ENCODE data around the gene PNKD.

DNA sequence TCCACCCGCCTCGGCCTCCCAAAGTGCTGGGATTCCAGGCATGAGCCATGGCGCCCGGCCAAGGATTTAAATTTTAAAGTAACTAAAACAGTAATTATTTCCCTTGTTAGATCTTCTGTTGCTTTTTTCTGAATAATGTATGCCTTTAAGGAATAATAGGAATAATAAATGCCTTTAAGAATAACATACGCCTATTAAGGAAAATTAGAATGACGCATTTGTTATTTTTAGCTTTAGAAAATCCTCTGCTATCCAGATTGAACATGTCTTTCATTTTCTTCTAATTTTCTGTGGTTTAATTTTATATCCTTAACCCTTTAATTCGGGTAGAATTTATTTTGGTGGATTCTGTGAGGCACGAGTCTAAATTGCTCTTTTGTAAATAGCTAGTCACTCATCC, 45.1 kb downstream of the PNKD start:
- TF ChIP-seq, protein P1, sequence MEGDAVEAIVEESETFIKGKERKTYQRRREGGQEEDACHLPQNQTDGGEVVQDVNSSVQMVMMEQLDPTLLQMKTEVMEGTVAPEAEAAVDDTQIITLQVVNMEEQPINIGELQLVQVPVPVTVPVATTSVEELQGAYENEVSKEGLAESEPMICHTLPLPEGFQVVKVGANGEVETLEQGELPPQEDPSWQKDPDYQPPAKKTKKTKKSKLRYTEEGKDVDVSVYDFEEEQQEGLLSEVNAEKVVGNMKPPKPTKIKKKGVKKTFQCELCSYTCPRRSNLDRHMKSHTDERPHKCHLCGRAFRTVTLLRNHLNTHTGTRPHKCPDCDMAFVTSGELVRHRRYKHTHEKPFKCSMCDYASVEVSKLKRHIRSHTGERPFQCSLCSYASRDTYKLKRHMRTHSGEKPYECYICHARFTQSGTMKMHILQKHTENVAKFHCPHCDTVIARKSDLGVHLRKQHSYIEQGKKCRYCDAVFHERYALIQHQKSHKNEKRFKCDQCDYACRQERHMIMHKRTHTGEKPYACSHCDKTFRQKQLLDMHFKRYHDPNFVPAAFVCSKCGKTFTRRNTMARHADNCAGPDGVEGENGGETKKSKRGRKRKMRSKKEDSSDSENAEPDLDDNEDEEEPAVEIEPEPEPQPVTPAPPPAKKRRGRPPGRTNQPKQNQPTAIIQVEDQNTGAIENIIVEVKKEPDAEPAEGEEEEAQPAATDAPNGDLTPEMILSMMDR (conservative IDR thresholded peaks at IDR 0.05; ENCODE audit: low read length) = no peak
- no peak for TF ChIP-seq EZH2phosphoT487 (IDR thresholded peaks at IDR 0.05; ENCODE audit: borderline replicate concordance)
